ENCODE results near the gene DHX30.

DNA sequence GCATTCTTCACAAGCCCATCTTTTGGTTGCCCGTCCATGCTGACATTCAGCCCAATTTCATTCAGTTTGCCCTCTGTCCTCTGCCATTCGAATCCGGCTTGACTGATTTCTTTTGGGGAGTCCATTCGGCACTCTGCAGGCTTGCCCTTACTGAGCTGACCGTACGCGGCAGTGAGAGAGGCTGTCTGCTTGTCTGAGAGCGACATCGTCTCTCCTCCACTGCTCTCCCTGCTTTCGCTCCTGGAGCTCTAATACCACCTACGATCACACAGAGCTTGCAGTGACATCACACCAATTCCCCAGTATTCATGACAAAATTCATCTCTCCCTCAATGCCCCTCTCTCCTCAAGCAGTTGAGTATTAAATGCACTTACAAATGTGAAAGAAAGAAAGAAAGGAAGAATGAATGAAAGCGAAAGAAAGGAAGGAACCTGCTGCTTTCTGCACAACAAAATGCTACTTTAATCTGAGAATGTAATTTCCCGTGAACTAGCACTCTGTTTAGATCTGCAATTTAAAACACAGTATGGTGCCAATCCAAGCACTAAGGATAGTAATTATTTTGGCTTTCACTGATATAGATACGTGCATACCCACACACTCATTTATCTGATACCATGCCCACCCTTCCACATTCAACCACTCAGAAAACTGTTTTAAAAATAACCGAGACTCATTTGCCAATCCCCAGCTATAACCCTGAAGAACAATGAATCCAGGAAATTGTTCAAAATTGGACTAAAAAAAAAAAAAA is 89.5 kb downstream of the DHX30 start:
- TF ChIP-seq, protein P1, sequence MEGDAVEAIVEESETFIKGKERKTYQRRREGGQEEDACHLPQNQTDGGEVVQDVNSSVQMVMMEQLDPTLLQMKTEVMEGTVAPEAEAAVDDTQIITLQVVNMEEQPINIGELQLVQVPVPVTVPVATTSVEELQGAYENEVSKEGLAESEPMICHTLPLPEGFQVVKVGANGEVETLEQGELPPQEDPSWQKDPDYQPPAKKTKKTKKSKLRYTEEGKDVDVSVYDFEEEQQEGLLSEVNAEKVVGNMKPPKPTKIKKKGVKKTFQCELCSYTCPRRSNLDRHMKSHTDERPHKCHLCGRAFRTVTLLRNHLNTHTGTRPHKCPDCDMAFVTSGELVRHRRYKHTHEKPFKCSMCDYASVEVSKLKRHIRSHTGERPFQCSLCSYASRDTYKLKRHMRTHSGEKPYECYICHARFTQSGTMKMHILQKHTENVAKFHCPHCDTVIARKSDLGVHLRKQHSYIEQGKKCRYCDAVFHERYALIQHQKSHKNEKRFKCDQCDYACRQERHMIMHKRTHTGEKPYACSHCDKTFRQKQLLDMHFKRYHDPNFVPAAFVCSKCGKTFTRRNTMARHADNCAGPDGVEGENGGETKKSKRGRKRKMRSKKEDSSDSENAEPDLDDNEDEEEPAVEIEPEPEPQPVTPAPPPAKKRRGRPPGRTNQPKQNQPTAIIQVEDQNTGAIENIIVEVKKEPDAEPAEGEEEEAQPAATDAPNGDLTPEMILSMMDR (IDR thresholded peaks at IDR 0.05), result no peak
- TF ChIP-seq POLR2AphosphoS5 (IDR thresholded peaks at IDR 0.05; ENCODE audit: low read depth, low read length), result no peak
